SKM-1 treated with dmso at 0.1 percent for 144 hours (cell line): ENCODE data around the gene ADGRB3.
"Not testable (repeated sequence)": the region's sequence is repeated elsewhere in the genome, so short reads cannot be mapped to it uniquely, and the experiment has no call there.

Experiments
- DNase-seq: peaks from one replicate; lab custom pipeline; 2025; ENCODE audit not compliant: unreplicated experiment; lab: John Stamatoyannopoulos, UW

ADGRB3 gene

GRCh38 chr6:68642977-68643376, 7.9 kb downstream of the ADGRB3 start:
- no peak for DNase-seq

- DNase-seq = no peak
These were observed 14.6 kb downstream of the ADGRB3 start for GRCh38 chr6:68649669-68650068.

- DNase-seq = no peak
These were observed 15.1 kb downstream of the ADGRB3 start for GRCh38 chr6:68650142-68650541.

- DNase-seq = no peak
These were observed 16.2 kb downstream of the ADGRB3 start for GRCh38 chr6:68651011-68651985.

- no peak for DNase-seq
These were observed 17.0 kb downstream of the ADGRB3 start for GRCh38 chr6:68652117-68652536.

- DNase-seq = no peak
These were observed 18.1 kb downstream of the ADGRB3 start for GRCh38 chr6:68653074-68653705.

- no peak for DNase-seq
These were observed 18.6 kb downstream of the ADGRB3 start for GRCh38 chr6:68653706-68654089.

- DNase-seq = no peak
These were observed 19.1 kb downstream of the ADGRB3 start for GRCh38 chr6:68654134-68654533.

- DNase-seq = no peak
These were observed 19.9 kb downstream of the ADGRB3 start for GRCh38 chr6:68655028-68655427.

GRCh38 chr6:68657374-68658139, 22.5 kb downstream of the ADGRB3 start:
- DNase-seq = no peak

GRCh38 chr6:68658338-68658737, 23.3 kb downstream of the ADGRB3 start:
- no peak for DNase-seq

GRCh38 chr6:68673255-68673654, 38.2 kb downstream of the ADGRB3 start:
- no peak for DNase-seq

GRCh38 chr6:68675548-68675947, 40.5 kb downstream of the ADGRB3 start:
- no peak for DNase-seq

GRCh38 chr6:68676094-68676493, 41.0 kb downstream of the ADGRB3 start:
- DNase-seq = not testable (repeated sequence)

GRCh38 chr6:68677058-68677457, 42.0 kb downstream of the ADGRB3 start:
- no peak for DNase-seq

- DNase-seq = no peak
These were observed 44.3 kb downstream of the ADGRB3 start for GRCh38 chr6:68679399-68679798.

- DNase-seq = no peak
These were observed 45.2 kb downstream of the ADGRB3 start for GRCh38 chr6:68680264-68680663.

- DNase-seq = no peak
These were observed 54.8 kb downstream of the ADGRB3 start for GRCh38 chr6:68689910-68690309.

- no peak for DNase-seq
These were observed 56.0 kb downstream of the ADGRB3 start for GRCh38 chr6:68691120-68691519.

- DNase-seq = no peak
These were observed 58.2 kb downstream of the ADGRB3 start for GRCh38 chr6:68693271-68693670.

GRCh38 chr6:68695403-68695802, 60.3 kb downstream of the ADGRB3 start:
- no peak for DNase-seq

GRCh38 chr6:68695838-68696237, 60.8 kb downstream of the ADGRB3 start:
- DNase-seq = no peak
